Body of pancreas (tissue), 4 donors: Measurements from ENCODE around the gene CNTNAP5.

Experiments used
- CTCF ChIP-seq, 7 experiments: fragments of 450-650 bp in 4 of 7; fragments of 200-600 bp in 3 of 7; sonication (generic) in 3 of 7; IDR thresholded peaks; one replicate each; pipeline ENCODE4 v1.5.1; 2016 to 2019; ENCODE audit warnings: antibody characterized with exemption in 7 of 7
- POLR2A ChIP-seq, 3 donors: fragments of 450-650 bp; IDR thresholded peaks; one replicate each; pipeline ENCODE4 v1.6.1; 2016; ENCODE audit warnings: antibody characterized with exemption in 3 of 3, mild to moderate bottlenecking in 2 of 3

- no peak for TF ChIP-seq POLR2A (IDR thresholded peaks at IDR 0.05)
- no peak for TF ChIP-seq CTCF (IDR thresholded peaks at IDR 0.05)
Observed at GRCh38 chr2:124482551-124482950, 457.5 kb downstream of the CNTNAP5 start.
